Gastroesophageal sphincter (tissue), 3 donors: ENCODE results near the gene NOXO1.

Source experiments
- EP300 ChIP-seq: sonication (generic); formaldehyde crosslinking; IDR thresholded peaks from one replicate; pipeline ENCODE4 v1.6.1; 2017; ENCODE audit warnings: antibody characterized with exemption, mild to moderate bottlenecking
- POLR2A ChIP-seq, 2 donors: fragments of 450-650 bp; IDR thresholded peaks; one replicate each; pipeline ENCODE4 v1.6.1; 2017; ENCODE audit warnings: antibody characterized with exemption in 2 of 2, mild to moderate bottlenecking in 2 of 2, moderate library complexity in 1 of 2
- POLR2AphosphoS5 ChIP-seq: sonication (generic); formaldehyde crosslinking; IDR thresholded peaks from one replicate; pipeline ENCODE4 v1.6.1; 2017; ENCODE audit warnings: antibody characterized with exemption
- TF ChIP-seq, protein P1 (sequence below), 4 experiments: fragments of 200-600 bp in 2 of 4; fragments of 450-650 bp in 2 of 4; sonication (generic) in 1 of 4; IDR thresholded peaks; one replicate each; pipeline ENCODE4 v1.5.1; 2017 to 2019; ENCODE audit warnings: antibody characterized with exemption in 4 of 4, mild to moderate bottlenecking in 2 of 4, moderate library complexity in 2 of 4

- TF ChIP-seq POLR2A (IDR thresholded peaks at IDR 0.05) (no peak), EP300 (no peak), POLR2AphosphoS5 (no peak)
- TF ChIP-seq, protein P1, sequence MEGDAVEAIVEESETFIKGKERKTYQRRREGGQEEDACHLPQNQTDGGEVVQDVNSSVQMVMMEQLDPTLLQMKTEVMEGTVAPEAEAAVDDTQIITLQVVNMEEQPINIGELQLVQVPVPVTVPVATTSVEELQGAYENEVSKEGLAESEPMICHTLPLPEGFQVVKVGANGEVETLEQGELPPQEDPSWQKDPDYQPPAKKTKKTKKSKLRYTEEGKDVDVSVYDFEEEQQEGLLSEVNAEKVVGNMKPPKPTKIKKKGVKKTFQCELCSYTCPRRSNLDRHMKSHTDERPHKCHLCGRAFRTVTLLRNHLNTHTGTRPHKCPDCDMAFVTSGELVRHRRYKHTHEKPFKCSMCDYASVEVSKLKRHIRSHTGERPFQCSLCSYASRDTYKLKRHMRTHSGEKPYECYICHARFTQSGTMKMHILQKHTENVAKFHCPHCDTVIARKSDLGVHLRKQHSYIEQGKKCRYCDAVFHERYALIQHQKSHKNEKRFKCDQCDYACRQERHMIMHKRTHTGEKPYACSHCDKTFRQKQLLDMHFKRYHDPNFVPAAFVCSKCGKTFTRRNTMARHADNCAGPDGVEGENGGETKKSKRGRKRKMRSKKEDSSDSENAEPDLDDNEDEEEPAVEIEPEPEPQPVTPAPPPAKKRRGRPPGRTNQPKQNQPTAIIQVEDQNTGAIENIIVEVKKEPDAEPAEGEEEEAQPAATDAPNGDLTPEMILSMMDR (IDR thresholded peaks at IDR 0.05): no peak
These were observed 16.5 kb upstream of the NOXO1 start for GRCh38 chr16:1997494-1998359.
